Neural cell (in vitro differentiated cells): Measurements from ENCODE around the gene P3H3. TPM values are rescaled to one million over a fixed set of nuclear protein-coding genes. Genes with fewer than 3 reads are reported as not detected.

Experiments
- H2AFZ ChIP-seq: fragments of 200-600, 300-800 bp; sonication (generic), shearing (Covaris generic); 2 replicates; pipeline ENCODE4 v1.6.0; 2014; ENCODE audit warnings: low read depth, mild to moderate bottlenecking, antibody characterized with exemption, low read length, moderate library complexity
- H3F3A ChIP-seq: fragments of 200-600 bp; shearing (Covaris generic); 2 replicates; pipeline ENCODE4 v1.6.1; 2016; ENCODE audit warnings: mild to moderate bottlenecking, moderate library complexity, mixed read lengths, antibody characterized with exemption, low read length; ENCODE audit not compliant: insufficient read depth, poor library complexity, severe bottlenecking
- H3K27ac ChIP-seq: fragments of 200-600, 300-800 bp; sonication (generic), shearing (Covaris generic); 2 replicates; pipeline ENCODE4 v1.5.1; 2014; ENCODE audit warnings: mild to moderate bottlenecking, low read length, moderate library complexity
- H3K27me3 ChIP-seq: fragments of 300-800, 200-600 bp; sonication (generic), shearing (Covaris generic); 2 replicates; pipeline ENCODE4 v1.6.0; 2014; ENCODE audit warnings: mild to moderate bottlenecking, low read depth, low read length, moderate library complexity; ENCODE audit not compliant: insufficient read depth
- H3K36me3 ChIP-seq: fragments of 300-800, 200-600 bp; sonication (generic), shearing (Covaris generic); 2 replicates; pipeline ENCODE4 v1.5.1; 2014; ENCODE audit warnings: mild to moderate bottlenecking, antibody characterized with exemption, low read length, moderate library complexity; ENCODE audit not compliant: insufficient read depth
- H3K4me2 ChIP-seq: fragments of 300-800, 200-600 bp; sonication (generic), shearing (Covaris generic); 2 replicates; pipeline ENCODE4 v1.6.0; 2014; ENCODE audit warnings: mild to moderate bottlenecking, low read length
- H3K4me3 ChIP-seq: fragments of 300-800, 200-600 bp; sonication (generic), shearing (Covaris generic); 2 replicates; pipeline ENCODE4 v1.5.1; 2014; ENCODE audit warnings: mild to moderate bottlenecking, low read length, moderate library complexity
- H3K79me2 ChIP-seq: fragments of 200-600 bp; shearing (Covaris generic); replicated peaks from 2 replicates; pipeline ENCODE4 v1.6.0; 2014; ENCODE audit warnings: mild to moderate bottlenecking, low read length, moderate library complexity; ENCODE audit not compliant: insufficient read depth
- H3K9ac ChIP-seq: fragments of 300-800, 200-600 bp; sonication (generic), shearing (Covaris generic); 2 replicates; pipeline ENCODE4 v1.6.1; 2016; ENCODE audit warnings: mild to moderate bottlenecking, low read length, mixed read lengths
- H3K9me2 ChIP-seq: fragments of 200-600 bp; shearing (Covaris generic); 2 replicates; pipeline ENCODE4 v1.6.1; 2016; ENCODE audit warnings: mild to moderate bottlenecking, low read length, mixed read lengths; ENCODE audit not compliant: insufficient read depth
- H3K9me3 ChIP-seq: fragments of 200-600, 300-800 bp; sonication (generic), shearing (Covaris generic); 2 replicates; pipeline ENCODE4 v1.6.1; 2016; ENCODE audit warnings: mild to moderate bottlenecking, mixed run types, low read length, moderate library complexity, mixed read lengths
- H4K20me1 ChIP-seq: fragments of 200-600 bp; shearing (Covaris generic); 2 replicates; pipeline ENCODE4 v1.6.1; 2016; ENCODE audit warnings: mild to moderate bottlenecking, mixed run types; ENCODE audit not compliant: insufficient read depth
- CTCF ChIP-seq: fragments of 450-650 bp; IDR thresholded peaks from 2 replicates; pipeline ENCODE4 v1.5.1; 2014; ENCODE audit warnings: antibody characterized with exemption, mild to moderate bottlenecking, moderate library complexity; ENCODE audit not compliant: poor library complexity, severe bottlenecking
- EP300 ChIP-seq: fragments of 450-650 bp; conservative IDR thresholded peaks from 2 replicates; pipeline ENCODE4 v1.6.1; 2014; ENCODE audit warnings: antibody characterized with exemption, mild to moderate bottlenecking, moderate library complexity; ENCODE audit not compliant: poor library complexity, severe bottlenecking
- EZH2 ChIP-seq: fragments of 200-600, 300-800 bp; shearing (Covaris generic), sonication (generic); IDR thresholded peaks from 2 replicates; pipeline ENCODE4 v1.6.1; 2014; ENCODE audit warnings: antibody characterized with exemption, low read length, borderline replicate concordance, mild to moderate bottlenecking; ENCODE audit not compliant: insufficient read depth, poor library complexity, severe bottlenecking
- MXI1 ChIP-seq: fragments of 450-650 bp; conservative IDR thresholded peaks from 2 replicates; pipeline ENCODE4 v1.6.1; 2014; ENCODE audit warnings: antibody characterized with exemption, mild to moderate bottlenecking; ENCODE audit not compliant: poor library complexity, severe bottlenecking
- POLR2AphosphoS5 ChIP-seq: IDR thresholded peaks from 2 replicates; pipeline ENCODE4 v1.6.1; 2012
- RAD21 ChIP-seq: fragments of 450-650 bp; conservative IDR thresholded peaks from 2 replicates; pipeline ENCODE4 v1.6.1; 2014; ENCODE audit warnings: antibody characterized with exemption, mild to moderate bottlenecking, moderate library complexity
- REST ChIP-seq: IDR thresholded peaks from 2 replicates; pipeline ENCODE4 v1.6.1; 2012; ENCODE audit warnings: borderline replicate concordance
- SMC3 ChIP-seq: fragments of 450-650 bp; conservative IDR thresholded peaks from 2 replicates; pipeline ENCODE4 v1.6.1; 2014; ENCODE audit warnings: antibody characterized with exemption, mild to moderate bottlenecking, moderate library complexity; ENCODE audit not compliant: poor library complexity
- polyA plus RNA-seq: library from polyadenylated mRNA; depleted of rRNA; stranded (reverse); fragments of >200 nt; gene quantifications from 2 replicates; pipeline ENCODE4 v1.2.3, GENCODE V29; 2014

Gene P3H3
- polyA plus RNA-seq, 1 donor from 2014 or later: 58.9 TPM

- no peaks in the 10 kb centered on the region for H4K20me1 ChIP-seq
- H3K79me2 ChIP-seq: no peaks in the 10 kb centered on the region
- no peaks in the 10 kb centered on the region for H3K27me3 ChIP-seq
- no peaks in the 10 kb centered on the region for H3F3A ChIP-seq
- no peaks in the 10 kb centered on the region for H3K9me2 ChIP-seq
- H3K36me3 ChIP-seq: no peaks in the 10 kb centered on the region
- H3K27ac ChIP-seq: no peak overlapping the region
- no peak overlapping the region for H3K9ac ChIP-seq
- no peak overlapping the region for H3K4me3 ChIP-seq
- no peak overlapping the region for H3K4me2 ChIP-seq
- H2AFZ ChIP-seq: no peak overlapping the region
- TF ChIP-seq SMC3 (no peak), REST (no peak), RAD21 (no peak), POLR2AphosphoS5 (no peak), MXI1 (no peak), EP300 (no peak)
- no peaks in the 10 kb centered on the region for H3K9me3 ChIP-seq
Observed at GRCh38 chr12:6836851-6837250, 8.6 kb downstream of the P3H3 start.

- no peaks in the 10 kb centered on the region for H3K36me3 ChIP-seq
Observed at GRCh38 chr12:6837370-6838060, 9.3 kb downstream of the P3H3 start.

More at GRCh38 chr12:6837370-6838060, 9.3 kb downstream of the P3H3 start:
- no peaks in the 10 kb centered on the region for H3K9me3 ChIP-seq
- H3F3A ChIP-seq: no peaks in the 10 kb centered on the region
- no peaks in the 10 kb centered on the region for H4K20me1 ChIP-seq
- no peak overlapping the region for H2AFZ ChIP-seq
- H3K27ac ChIP-seq: no peak overlapping the region
- no peak overlapping the region for H3K4me2 ChIP-seq
- H3K9ac ChIP-seq: no peak overlapping the region
- no peaks in the 10 kb centered on the region for H3K9me2 ChIP-seq
- no peak overlapping the region for H3K4me3 ChIP-seq
- H3K79me2 ChIP-seq: no peaks in the 10 kb centered on the region
- no peaks in the 10 kb centered on the region for H3K27me3 ChIP-seq
- TF ChIP-seq EP300 (no peak), MXI1 (no peak), CTCF (no peak), POLR2AphosphoS5 (no peak), RAD21 (no peak), EZH2 (no peak), SMC3 (no peak)
